H1 (cell line): ENCODE data around the gene LDLRAD3. TPM values are rescaled to one million over a fixed set of nuclear protein-coding genes. Genes with fewer than 3 reads are reported as not detected.

Source experiments
- BRCA1 ChIP-seq: IDR thresholded peaks from 2 replicates; pipeline ENCODE4 v1.6.1; 2012; ENCODE audit warnings: low read depth, low read length, improper control_type of control experiment
- CBX5 ChIP-seq: fragments of 300-800, 300-1000 bp; sonication (generic); IDR thresholded peaks from 2 replicates; pipeline ENCODE4 v1.7.1; 2016; ENCODE audit warnings: antibody characterized with exemption, low read length, low read depth
- EP300 ChIP-seq, 2 experiments: IDR thresholded peaks; 1 replicate in 1 of 2; 2 replicates in 1 of 2; pipeline ENCODE4 v1.6.1; 2011 to 2012; ENCODE audit warnings: low read depth in 2 of 2, low read length in 2 of 2, mild to moderate bottlenecking in 2 of 2, borderline replicate concordance in 1 of 2, inconsistent platforms in 1 of 2, moderate library complexity in 1 of 2
- MAX ChIP-seq: IDR thresholded peaks from 2 replicates; pipeline ENCODE4 v1.6.1; 2012; ENCODE audit warnings: inconsistent platforms
- USF2 ChIP-seq: IDR thresholded peaks from 2 replicates; pipeline ENCODE4 v1.6.1; 2011; ENCODE audit warnings: low read length, improper control_type of control experiment
- ZNF274 ChIP-seq: IDR thresholded peaks from 2 replicates; pipeline ENCODE4 v1.7.0; 2012; ENCODE audit warnings: low read length, borderline replicate concordance; ENCODE audit errors: extremely low read depth
- polyA plus RNA-seq, 7 experiments: library from polyadenylated mRNA; depleted of rRNA in 3 of 7; stranded (reverse) in 5 of 7; unstranded in 2 of 7; fragments of >200 nt in 5 of 7; fragments of 200-250 nt in 2 of 7; gene quantifications; 1 replicate in 5 of 7; 2 replicates in 1 of 7; 4 replicates in 1 of 7; pipeline versions ENCODE4 v1.2.1 to v1.2.3, GENCODE V29; 2011 to 2013; ENCODE audit warnings: missing spikeins in 2 of 7, mixed read lengths in 2 of 7
- total RNA-seq: library from RNA; stranded (reverse); fragmentation: NEBNext Ultra II Directional; extraction: Animal tissue kit (Norgen Biotek cat#: 25700); gene quantifications from 2 replicates; pipeline ENCODE4 v1.2.1, GENCODE V29; 2021

Gene LDLRAD3
- total and polyA plus RNA-seq, 2 of the 8 experiments (the other 6 are each of a cell fraction or from before 2014, with no cell fraction given), result 18.6 to 22.8 TPM

- no peak for TF ChIP-seq USF2
- no peak for TF ChIP-seq CBX5
- TF ChIP-seq BRCA1, result no peak
- no peak for TF ChIP-seq ZNF274
- no peak for TF ChIP-seq EP300 (IDR thresholded peaks at IDR 0.05; ENCODE audit: borderline replicate concordance in 1 of 2, low read depth in 2 of 2, low read length in 2 of 2)
- no peak for TF ChIP-seq MAX
Observed at GRCh38 chr11:35930466-35930865, 13.4 kb upstream of the LDLRAD3 start (continued).
